GM13976 (cell line): ENCODE results near the gene UGT1A7.

Experiments
- DNase-seq: peaks from one replicate; pipeline ENCODE4 v3.0.0; 2012; ENCODE audit warnings: low spot score
- CTCF ChIP-seq: IDR thresholded peaks from 2 replicates; pipeline ENCODE4 v1.5.1; 2012; ENCODE audit warnings: borderline replicate concordance, mild to moderate bottlenecking; ENCODE audit not compliant: insufficient read depth; ENCODE audit errors: extremely low read depth, missing control alignments, control extremely low read depth
- in situ Hi-C: fragments of 300-500 bp; cut with MboI; formaldehyde crosslinking; loops from one replicate; pipeline ENCODE4 v1.12.0; 2022; ENCODE audit warnings: low sequenced_read_pairs, mixed read lengths, inconsistent platforms; ENCODE audit not compliant: unreplicated experiment

UGT1A7 gene

GRCh38 chr2:233671290-233672161 is 10.2 kb upstream of the UGT1A7 start, which contains the start of gene UGT1A9:
TSS of gene UGT1A9 (plus strand) at chr2:233671898. CDS start at chr2:233671935, 37 bp downstream.
- DNase-seq: no peak
- in situ Hi-C loops: no loop called here

GRCh38 chr2:233672886-233673285 is 8.8 kb upstream of the UGT1A7 start:
- in situ Hi-C loops: no loop called here
- TF ChIP-seq CTCF: no peak
- no peak for DNase-seq

More at GRCh38 chr2:233671290-233672161, 10.2 kb upstream of the UGT1A7 start, which contains the start of gene UGT1A9:
- no peak for TF ChIP-seq CTCF

DNA sequence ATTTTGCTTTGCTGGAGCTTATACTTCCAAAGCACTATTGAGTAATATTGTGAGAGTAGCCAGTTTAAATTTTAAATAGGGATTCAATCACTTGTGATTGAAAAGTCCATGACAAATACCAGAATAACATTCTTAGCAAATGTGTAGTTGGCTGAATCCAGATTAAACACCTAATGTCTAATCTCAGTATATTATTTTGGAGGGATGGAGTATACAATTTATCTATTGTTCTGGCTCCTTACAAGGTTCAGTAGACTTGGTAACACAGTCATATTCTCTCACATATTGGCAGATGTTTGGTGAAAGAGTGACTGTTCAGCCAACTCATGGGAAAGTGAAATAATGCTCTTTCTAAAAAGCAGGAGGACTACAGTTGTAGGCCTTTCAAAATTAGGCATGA is 7.8 kb upstream of the UGT1A7 start:
- no peak for DNase-seq
- in situ Hi-C loops: no loop called here
- TF ChIP-seq CTCF: no peak

DNA sequence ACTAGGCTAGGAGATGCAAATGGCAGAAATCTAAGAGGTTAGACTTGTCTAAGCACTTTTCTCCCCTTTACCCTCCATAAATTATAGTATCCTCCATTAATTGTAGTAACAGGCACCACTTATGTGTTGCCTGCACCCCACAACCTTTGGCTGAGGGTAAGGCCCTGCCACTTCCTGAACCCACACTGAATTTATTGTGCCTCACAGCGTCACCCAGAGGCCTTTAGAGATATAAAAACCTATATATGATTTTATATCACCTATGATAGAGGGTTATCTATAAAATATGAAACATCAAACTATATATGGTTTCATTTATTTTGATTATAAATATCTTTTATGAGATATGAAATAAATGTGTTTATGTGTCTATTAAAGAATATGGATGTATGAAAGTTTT is 7.4 kb upstream of the UGT1A7 start:
- no peak for TF ChIP-seq CTCF
- in situ Hi-C loops: no loop called here
- no peak for DNase-seq

- DNase-seq: no peak
- in situ Hi-C loops: no loop called here
- no peak for TF ChIP-seq CTCF
Observed at GRCh38 chr2:233674995-233675394, 6.7 kb upstream of the UGT1A7 start.

DNA sequence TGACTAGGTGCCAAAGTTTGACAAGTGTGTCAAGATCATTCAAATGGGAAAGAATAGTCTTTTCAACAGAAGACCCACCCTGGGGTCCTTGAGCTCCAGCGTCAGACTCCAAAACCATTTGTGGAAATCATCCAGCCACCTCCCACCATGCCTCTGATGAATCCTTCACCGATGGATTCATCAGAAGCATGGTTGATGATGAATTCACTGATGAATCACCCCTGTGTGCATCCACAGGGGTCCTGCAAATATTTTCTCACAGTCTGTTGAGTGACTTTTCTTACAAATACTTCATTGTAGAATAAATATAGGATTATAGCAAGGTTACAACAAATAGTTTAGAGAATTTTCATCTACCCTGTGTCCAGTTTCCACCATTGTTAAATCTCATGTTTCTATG is 5.7 kb upstream of the UGT1A7 start:
- no peak for TF ChIP-seq CTCF
- in situ Hi-C loops: no loop called here
- DNase-seq: no peak

DNA sequence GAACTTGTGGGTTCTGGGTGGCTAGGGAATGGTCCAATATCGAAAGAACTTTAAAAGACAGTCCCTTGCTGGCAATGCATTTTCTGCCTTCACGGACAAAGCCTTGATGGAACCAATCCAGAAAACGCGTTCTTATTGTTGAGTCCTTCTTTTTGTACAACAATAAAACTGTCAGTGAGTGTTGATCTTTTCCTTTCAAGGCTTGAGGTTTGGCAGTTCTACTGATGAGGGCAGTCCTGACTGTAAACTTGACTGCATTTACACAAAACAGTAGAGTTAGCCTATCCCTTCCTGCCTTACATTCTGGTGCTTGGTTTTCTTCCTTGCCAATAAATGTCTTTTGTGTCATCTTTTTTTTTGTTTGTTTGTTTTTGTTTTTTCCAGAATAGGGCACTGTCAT is 2.5 kb upstream of the UGT1A7 start:
- DNase-seq: no peak
- in situ Hi-C loops: no loop called here
- TF ChIP-seq CTCF: no peak
